D721Med (cell line): ENCODE data around the gene RIC8A.
A peak's percentile ranks its signal among the peaks of the same experiment; 100 is the strongest.

Experiments
- DNase-seq: peaks from one replicate; pipeline ENCODE4 v3.0.0; 2011; ENCODE audit warnings: low spot score; ENCODE audit not compliant: insufficient read length
- FAIRE-seq: peaks from 2 replicates; lab custom pipeline; 2011; peaks lifted over from hg19 to GRCh38; lab: Jason Lieb, UNC
- TF ChIP-seq, protein P1 (sequence below): IDR thresholded peaks from 2 replicates; pipeline ENCODE4 v1.5.1; 2012; ENCODE audit warnings: mild to moderate bottlenecking, control low read depth; ENCODE audit not compliant: insufficient read depth; ENCODE audit errors: missing control alignments

Gene RIC8A

DNA sequence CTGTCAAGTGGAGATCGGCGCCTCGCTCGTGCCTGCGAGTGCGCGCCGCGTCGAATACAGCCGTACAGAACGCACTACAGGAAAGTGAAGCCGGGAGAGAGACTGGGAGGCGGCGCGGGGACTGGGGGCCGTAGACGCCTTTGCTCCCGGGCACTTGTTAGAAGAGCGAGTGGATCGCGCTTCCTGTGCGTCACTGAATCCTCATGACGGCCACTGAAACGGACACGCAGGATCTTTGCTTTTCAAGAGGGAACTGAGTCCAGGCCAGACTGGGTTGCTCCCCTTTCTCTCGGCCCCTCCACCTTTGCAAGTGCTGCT, 314 bp downstream of the RIC8A start:
- FAIRE-seq, result no peak
- DNase-seq, result no peak

DNA sequence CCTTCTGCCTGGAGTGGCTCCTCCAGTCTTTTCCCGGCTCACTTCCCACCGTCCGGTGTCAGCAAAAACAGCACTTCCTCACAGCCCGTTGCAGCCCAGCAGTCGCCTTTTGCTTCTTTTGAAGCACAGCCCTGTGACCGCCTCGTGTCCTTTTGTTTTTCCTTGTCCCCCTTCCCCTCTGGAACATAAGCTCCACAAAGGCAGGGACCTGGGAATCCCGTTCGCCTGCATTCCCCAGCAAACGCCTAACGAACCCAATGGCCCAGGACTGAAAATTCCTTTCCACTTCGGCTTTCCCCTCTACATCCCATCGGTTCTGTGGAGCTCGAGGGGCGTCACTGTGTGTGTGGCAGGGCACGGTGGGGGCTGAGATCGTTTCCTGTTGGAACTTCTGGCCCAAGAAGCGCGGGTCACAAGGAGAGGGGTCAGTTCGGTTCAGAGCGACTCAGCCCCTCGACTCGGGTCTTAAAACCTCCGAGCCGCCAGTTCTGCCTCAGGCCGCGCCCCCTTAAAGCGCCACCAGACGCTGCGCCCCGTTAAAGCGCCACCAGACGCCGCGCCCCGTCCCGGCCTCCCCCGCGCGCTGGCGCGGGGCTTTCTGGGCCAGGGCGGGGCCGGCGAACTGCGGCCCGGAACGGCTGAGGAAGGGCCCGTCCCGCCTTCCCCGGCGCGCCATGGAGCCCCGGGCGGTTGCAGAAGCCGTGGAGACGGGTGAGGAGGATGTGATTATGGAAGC, 841 bp downstream of the RIC8A start:
- DNase-seq (peak; percentile 61), FAIRE-seq (no peak)
- TF ChIP-seq, protein P1, sequence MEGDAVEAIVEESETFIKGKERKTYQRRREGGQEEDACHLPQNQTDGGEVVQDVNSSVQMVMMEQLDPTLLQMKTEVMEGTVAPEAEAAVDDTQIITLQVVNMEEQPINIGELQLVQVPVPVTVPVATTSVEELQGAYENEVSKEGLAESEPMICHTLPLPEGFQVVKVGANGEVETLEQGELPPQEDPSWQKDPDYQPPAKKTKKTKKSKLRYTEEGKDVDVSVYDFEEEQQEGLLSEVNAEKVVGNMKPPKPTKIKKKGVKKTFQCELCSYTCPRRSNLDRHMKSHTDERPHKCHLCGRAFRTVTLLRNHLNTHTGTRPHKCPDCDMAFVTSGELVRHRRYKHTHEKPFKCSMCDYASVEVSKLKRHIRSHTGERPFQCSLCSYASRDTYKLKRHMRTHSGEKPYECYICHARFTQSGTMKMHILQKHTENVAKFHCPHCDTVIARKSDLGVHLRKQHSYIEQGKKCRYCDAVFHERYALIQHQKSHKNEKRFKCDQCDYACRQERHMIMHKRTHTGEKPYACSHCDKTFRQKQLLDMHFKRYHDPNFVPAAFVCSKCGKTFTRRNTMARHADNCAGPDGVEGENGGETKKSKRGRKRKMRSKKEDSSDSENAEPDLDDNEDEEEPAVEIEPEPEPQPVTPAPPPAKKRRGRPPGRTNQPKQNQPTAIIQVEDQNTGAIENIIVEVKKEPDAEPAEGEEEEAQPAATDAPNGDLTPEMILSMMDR, result no peak

More for the DNA sequence above, 314 bp downstream of the RIC8A start:
- TF ChIP-seq, protein P1, result no peak

DNA sequence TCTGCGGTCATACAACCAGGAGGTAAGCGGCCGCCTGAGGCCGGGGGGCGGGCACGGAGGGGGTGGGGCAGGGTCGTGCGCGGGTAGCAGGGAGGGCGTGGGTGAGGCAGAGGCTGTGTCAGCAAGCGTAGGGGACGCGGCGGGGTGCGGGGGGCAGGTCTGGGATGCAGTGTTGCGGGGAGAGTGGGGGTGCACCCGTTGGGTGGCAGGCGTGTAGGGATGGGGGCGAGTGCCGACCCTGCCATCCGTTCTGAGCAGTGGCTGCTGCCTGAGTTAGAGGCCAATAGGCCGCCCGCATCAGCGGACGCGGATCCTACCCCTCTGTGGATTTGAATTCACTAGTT, 1.4 kb downstream of the RIC8A start:
- FAIRE-seq, result no peak
- TF ChIP-seq, protein P1, result no peak
- no peak for DNase-seq

DNA sequence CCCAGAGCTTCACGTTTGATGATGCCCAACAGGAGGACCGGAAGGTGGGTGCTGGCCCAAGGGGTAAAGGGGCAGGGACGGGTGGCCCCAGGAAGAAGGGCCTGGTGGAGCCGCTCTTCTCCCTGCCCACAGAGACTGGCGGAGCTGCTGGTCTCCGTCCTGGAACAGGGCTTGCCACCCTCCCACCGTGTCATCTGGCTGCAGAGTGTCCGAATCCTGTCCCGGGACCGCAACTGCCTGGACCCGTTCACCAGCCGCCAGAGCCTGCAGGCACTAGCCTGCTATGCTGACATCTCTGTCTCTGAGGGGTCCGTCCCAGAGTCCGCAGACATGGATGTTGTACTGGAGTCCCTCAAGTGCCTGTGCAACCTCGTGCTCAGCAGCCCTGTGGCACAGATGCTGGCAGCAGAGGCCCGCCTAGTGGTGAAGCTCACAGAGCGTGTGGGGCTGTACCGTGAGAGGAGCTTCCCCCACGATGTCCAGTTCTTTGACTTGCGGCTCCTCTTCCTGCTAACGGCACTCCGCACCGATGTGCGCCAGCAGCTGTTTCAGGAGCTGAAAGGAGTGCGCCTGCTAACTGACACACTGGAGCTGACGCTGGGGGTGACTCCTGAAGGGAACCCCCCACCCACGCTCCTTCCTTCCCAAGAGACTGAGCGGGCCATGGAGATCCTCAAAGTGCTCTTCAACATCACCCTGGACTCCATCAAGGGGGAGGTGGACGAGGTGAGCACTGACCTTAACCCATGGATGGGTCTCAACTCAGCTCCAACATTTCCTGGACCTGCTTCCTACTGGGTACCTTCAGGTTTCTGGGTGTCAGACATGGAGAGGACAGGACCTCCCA, 2.0 kb downstream of the RIC8A start:
- TF ChIP-seq, protein P1, result no peak
- FAIRE-seq (no peak), DNase-seq (no peak)

DNA sequence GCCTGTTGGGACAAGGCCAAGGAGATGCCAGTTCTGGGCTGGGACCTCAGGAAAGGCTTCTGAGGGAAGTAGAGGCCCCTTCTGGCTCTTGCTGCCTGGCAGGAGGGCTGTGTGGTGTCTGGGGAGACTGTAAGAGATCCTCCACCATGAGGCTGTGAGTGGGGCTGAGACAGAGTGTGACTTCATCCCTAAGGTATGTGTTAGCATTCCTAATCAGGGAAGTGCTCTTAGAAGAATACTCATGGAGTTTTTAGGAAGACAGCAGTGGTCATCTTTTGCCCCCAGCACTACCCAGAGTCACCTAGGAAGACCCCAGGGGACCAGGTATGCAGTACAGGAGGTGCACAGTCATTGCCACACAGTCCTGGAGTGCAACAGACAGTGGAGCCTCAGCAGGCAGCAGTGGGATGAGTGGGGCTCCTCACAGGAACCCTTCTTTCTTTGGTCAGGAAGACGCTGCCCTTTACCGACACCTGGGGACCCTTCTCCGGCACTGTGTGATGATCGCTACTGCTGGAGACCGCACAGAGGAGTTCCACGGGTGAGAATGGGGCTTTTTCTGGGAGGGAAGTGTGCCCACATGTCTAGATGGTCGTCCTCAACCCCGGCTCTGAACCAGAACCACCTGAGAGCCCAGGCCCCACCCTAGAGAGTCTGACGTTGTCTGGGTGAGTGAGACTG, 2.8 kb downstream of the RIC8A start:
- FAIRE-seq, result no peak
- DNase-seq, result no peak
- TF ChIP-seq, protein P1, result no peak

DNA sequence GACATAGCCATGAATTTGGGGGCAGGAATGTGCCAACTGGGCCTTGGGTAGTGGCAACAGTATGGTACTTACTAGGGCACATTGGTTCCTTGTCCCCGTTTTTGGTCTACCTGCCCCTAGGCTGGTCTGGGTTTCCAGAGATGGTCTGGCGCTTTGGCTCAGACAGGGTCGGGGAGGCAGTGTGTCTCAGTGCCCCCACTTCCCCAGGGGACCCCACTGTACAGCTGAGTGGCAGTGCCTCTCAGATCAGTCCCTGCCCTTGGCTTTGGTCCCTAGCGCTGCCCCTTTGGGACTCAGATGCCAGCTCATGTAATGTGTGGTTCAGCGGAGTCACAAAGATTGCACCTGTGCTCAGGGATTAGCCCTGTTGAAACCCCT, 3.3 kb downstream of the RIC8A start:
- TF ChIP-seq, protein P1, result no peak
- FAIRE-seq, result no peak
- no peak for DNase-seq
